Small intestine (tissue), 7 donors: ENCODE results near the gene HPN. TPM values are rescaled to one million over a fixed set of nuclear protein-coding genes. Genes with fewer than 3 reads are reported as not detected.

Experiments used
- DNase-seq, 2 donors: peaks; one replicate each; pipeline versions ENCODE4 v3.0.0 to v3.0.0-alpha.2; 2013
- FAIRE-seq: peaks from 2 replicates; lab custom pipeline; 2012; peaks lifted over from hg19 to GRCh38; lab: Jason Lieb, UNC
- H3K27ac ChIP-seq, 3 donors: one replicate each; pipeline ENCODE4 v1.5.1; 2013; ENCODE audit warnings: low read length in 2 of 3, mild to moderate bottlenecking in 2 of 3, control low read depth in 1 of 3, inconsistent platforms in 1 of 3, low read depth in 1 of 3, moderate library complexity in 1 of 3
- H3K27me3 ChIP-seq, 3 donors: one replicate each; pipeline ENCODE4 v1.6.1; 2013; ENCODE audit warnings: low read length in 3 of 3, inconsistent platforms in 1 of 3; ENCODE audit not compliant: control insufficient read depth in 3 of 3, insufficient read depth in 3 of 3
- H3K36me3 ChIP-seq, 3 donors: one replicate each; pipeline ENCODE4 v1.6.1; 2013; ENCODE audit warnings: low read length in 3 of 3, inconsistent platforms in 1 of 3, low read depth in 1 of 3, mild to moderate bottlenecking in 1 of 3, moderate library complexity in 1 of 3; ENCODE audit not compliant: control insufficient read depth in 3 of 3, insufficient read depth in 2 of 3
- H3K4me1 ChIP-seq, 3 donors: one replicate each; pipeline ENCODE4 v1.6.1; 2013; ENCODE audit warnings: low read length in 2 of 3, inconsistent platforms in 1 of 3, low read depth in 1 of 3, mild to moderate bottlenecking in 1 of 3, moderate library complexity in 1 of 3; ENCODE audit not compliant: control insufficient read depth in 3 of 3, insufficient read depth in 2 of 3
- H3K4me3 ChIP-seq, 3 donors: one replicate each; pipeline ENCODE4 v1.5.1; 2013; ENCODE audit warnings: low read length in 3 of 3, control low read depth in 1 of 3, inconsistent platforms in 1 of 3, low read depth in 1 of 3, mild to moderate bottlenecking in 1 of 3, moderate library complexity in 1 of 3
- H3K9me3 ChIP-seq, 2 donors: one replicate each; pipeline ENCODE4 v1.6.1; 2013; ENCODE audit warnings: low read depth in 1 of 2, low read length in 1 of 2; ENCODE audit not compliant: control insufficient read depth in 2 of 2, insufficient read depth in 1 of 2
- WGBS, 3 donors: extraction: QIAGEN DNeasy Blood & Tissue Kit; methylation state at CpG; one replicate each; pipeline ENCODE4 v1.1.7; 2013; 5-methylcytosine and 5-hydroxymethylcytosine counted together
- polyA plus RNA-seq, 4 donors: library from polyadenylated mRNA; stranded (reverse) in 3 of 4; unstranded in 1 of 4; fragments of 200-250 nt in 3 of 4; fragments of 120-200 nt in 1 of 4; gene quantifications; one replicate each; pipeline versions ENCODE4 v1.2.1 to v1.2.3, GENCODE V29; 2013
- donor health status: healthy with polysubstance abuse.
- donor health status: control.
- donor health status: control.
- donor health status: Bipolar disorder and iron deficiency.
- donor health status: healthy.

The HPN gene
- polyA plus RNA-seq, 4 donors: 1.8 to 481 TPM; not detected in 2

- no peak overlapping the region for H3K4me3 ChIP-seq
- FAIRE-seq (no peak), DNase-seq (no peak)
- no peak overlapping the region for H3K27ac ChIP-seq
- peaks cover 10 to 97% (median 22%) of the 10 kb centered on the region in 3 donors for H3K36me3 ChIP-seq
- no peaks in the 10 kb centered on the region for H3K9me3 ChIP-seq
- H3K4me1 ChIP-seq: no peaks in the 10 kb centered on the region
- 96 to 98% (median 96%) methylated on average over 4 of the region's 4 CpGs for WGBS, 3 donors
- no peaks in the 10 kb centered on the region for H3K27me3 ChIP-seq
These were observed 23.1 kb upstream of the HPN start for GRCh38 chr19:35018379-35018778.

DNA sequence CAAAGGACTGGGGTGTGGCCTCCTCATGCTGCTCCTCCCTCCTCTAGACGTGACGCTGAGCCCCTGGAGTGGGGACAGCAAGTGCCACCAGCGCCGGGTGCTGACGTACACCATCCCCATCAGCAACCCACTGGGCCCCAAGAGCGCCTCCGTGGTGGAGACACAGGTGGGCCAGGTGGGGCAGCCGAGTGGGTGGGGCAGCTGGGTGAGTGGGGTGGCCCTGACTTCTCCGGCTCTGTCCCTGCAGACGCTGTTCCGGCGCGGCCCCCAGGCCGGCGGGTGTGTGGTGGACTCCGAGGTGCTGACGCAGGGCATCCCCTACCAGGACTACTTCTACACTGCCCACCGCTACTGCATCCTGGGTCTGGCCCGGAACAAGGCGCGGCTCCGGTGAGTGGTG, 22.4 kb upstream of the HPN start:
- no peaks in the 10 kb centered on the region for H3K4me1 ChIP-seq
- WGBS, 3 donors: 92 to 95% (median 93%) methylated on average over 18 to 22 of the region's 22 CpGs
- no peak overlapping the region for H3K27ac ChIP-seq
- H3K4me3 ChIP-seq: no peak overlapping the region
- H3K9me3 ChIP-seq: no peaks in the 10 kb centered on the region
- no peak for DNase-seq
- H3K27me3 ChIP-seq: no peaks in the 10 kb centered on the region
- H3K36me3 ChIP-seq: peaks cover 10 to 97% (median 28%) of the 10 kb centered on the region in 3 donors
- FAIRE-seq: no peak

- no peaks in the 10 kb centered on the region for H3K4me1 ChIP-seq
- 91 to 93% (median 92%) methylated on average over 10 of the region's 10 CpGs for WGBS, 3 donors
- no peak overlapping the region for H3K27ac ChIP-seq
- peaks cover 10 to 97% (median 28%) of the 10 kb centered on the region in 3 donors for H3K36me3 ChIP-seq
- DNase-seq (no peak), FAIRE-seq (no peak)
- H3K27me3 ChIP-seq: no peaks in the 10 kb centered on the region
- H3K4me3 ChIP-seq: no peak overlapping the region
- H3K9me3 ChIP-seq: no peaks in the 10 kb centered on the region
These were observed 20.5 kb upstream of the HPN start for GRCh38 chr19:35021016-35021415.

GRCh38 chr19:35021596-35021995, 19.9 kb upstream of the HPN start:
- H3K36me3 ChIP-seq: peaks cover 10 to 97% (median 31%) of the 10 kb centered on the region in 3 donors
- WGBS, 3 donors: 94 to 96% (median 95%) methylated on average over 25 of the region's 25 CpGs
- no peaks in the 10 kb centered on the region for H3K9me3 ChIP-seq
- no peak overlapping the region for H3K27ac ChIP-seq
- no peak overlapping the region for H3K4me3 ChIP-seq
- H3K27me3 ChIP-seq: no peaks in the 10 kb centered on the region
- DNase-seq (no peak), FAIRE-seq (no peak)
- H3K4me1 ChIP-seq: no peaks in the 10 kb centered on the region

DNA sequence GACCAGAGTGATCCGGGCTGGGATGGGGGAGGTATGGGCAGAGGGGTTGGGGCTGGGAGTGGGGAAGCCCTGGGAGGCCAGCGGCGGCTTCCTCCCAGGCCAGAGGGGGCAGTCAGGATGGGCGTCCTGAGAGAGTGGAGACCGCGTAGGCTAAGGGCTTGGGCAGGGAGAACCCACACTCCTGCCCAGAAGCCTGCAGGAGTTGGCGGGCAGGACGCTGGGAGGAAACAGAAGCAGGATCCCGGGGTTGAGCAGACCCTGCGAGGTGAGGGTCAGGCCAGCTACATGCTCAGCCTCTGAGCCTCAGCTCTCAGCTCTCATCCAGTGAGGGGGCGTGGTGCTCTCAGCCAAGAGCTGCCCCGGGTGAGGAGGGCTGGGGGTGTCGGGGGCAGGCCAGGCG, 19.1 kb upstream of the HPN start:
- Histone ChIP-seq H3K27me3 (no peaks in the 10 kb centered on the region), H3K27ac (no peak overlapping the region), H3K36me3 (peaks cover 10 to 98% (median 32%) of the 10 kb centered on the region in 3 donors), H3K4me1 (no peaks in the 10 kb centered on the region), H3K4me3 (no peak overlapping the region), H3K9me3 (no peaks in the 10 kb centered on the region)
- FAIRE-seq (no peak), DNase-seq (no peak)
- 84 to 90% (median 88%) methylated on average over 9 to 14 of the region's 14 CpGs for WGBS, 3 donors

- H3K4me1 ChIP-seq: no peaks in the 10 kb centered on the region
- no peaks in the 10 kb centered on the region for H3K27me3 ChIP-seq
- peaks cover 10 to 98% (median 32%) of the 10 kb centered on the region in 3 donors for H3K36me3 ChIP-seq
- DNase-seq: no peak
- H3K9me3 ChIP-seq: no peaks in the 10 kb centered on the region
- FAIRE-seq: no peak
- 85 to 92% (median 87%) methylated on average over 18 to 19 of the region's 19 CpGs for WGBS, 3 donors
- H3K4me3 ChIP-seq: no peak overlapping the region
- H3K27ac ChIP-seq: no peak overlapping the region
These were observed 18.1 kb upstream of the HPN start for GRCh38 chr19:35023428-35023827.

DNA sequence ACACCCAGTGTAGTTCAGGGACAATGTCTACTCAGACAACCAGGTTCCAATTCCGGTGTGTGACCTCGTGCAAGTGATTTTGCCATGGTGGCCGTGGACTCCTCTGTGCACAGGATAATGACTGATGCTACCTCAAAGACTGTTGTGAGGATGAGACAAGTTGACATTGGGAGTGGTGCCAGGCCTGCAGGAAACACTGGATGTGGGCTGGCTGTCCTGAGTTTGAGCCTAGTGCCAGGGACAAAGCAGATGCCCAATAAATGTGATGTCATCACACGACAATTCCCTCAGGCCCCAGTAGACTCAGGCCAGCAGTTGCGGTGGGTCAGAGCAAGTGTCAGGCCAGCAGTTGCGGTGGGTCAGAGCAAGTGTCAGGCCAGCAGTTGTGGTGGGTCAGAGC, 17.4 kb upstream of the HPN start:
- H3K36me3 ChIP-seq: peaks cover 8 to 92% (median 32%) of the 10 kb centered on the region in 3 donors
- peaks cover 0 to under 1% (median 0%) of the 10 kb centered on the region in 3 donors for H3K27me3 ChIP-seq
- 84 to 88% (median 88%) methylated on average over 6 of the region's 6 CpGs for WGBS, 3 donors
- FAIRE-seq (no peak), DNase-seq (no peak)
- no peaks in the 10 kb centered on the region for H3K9me3 ChIP-seq
- no peak overlapping the region for H3K27ac ChIP-seq
- no peak overlapping the region for H3K4me3 ChIP-seq
- H3K4me1 ChIP-seq: no peaks in the 10 kb centered on the region

- Histone ChIP-seq H3K27ac (no peak overlapping the region), H3K36me3 (peaks cover 8 to 73% (median 24%) of the 10 kb centered on the region in 3 donors), H3K4me3 (no peak overlapping the region), H3K27me3 (peaks cover 0 to 11% (median 6%) of the 10 kb centered on the region in 3 donors), H3K4me1 (peaks cover 0 to 5% (median 3%) of the 10 kb centered on the region in 3 donors), H3K9me3 (no peaks in the 10 kb centered on the region)
- WGBS, 3 donors: 88 to 92% (median 91%) methylated on average over 18 to 21 of the region's 21 CpGs
- DNase-seq (no peak), FAIRE-seq (no peak)
These were observed 15.6 kb upstream of the HPN start for GRCh38 chr19:35025969-35026368.

DNA sequence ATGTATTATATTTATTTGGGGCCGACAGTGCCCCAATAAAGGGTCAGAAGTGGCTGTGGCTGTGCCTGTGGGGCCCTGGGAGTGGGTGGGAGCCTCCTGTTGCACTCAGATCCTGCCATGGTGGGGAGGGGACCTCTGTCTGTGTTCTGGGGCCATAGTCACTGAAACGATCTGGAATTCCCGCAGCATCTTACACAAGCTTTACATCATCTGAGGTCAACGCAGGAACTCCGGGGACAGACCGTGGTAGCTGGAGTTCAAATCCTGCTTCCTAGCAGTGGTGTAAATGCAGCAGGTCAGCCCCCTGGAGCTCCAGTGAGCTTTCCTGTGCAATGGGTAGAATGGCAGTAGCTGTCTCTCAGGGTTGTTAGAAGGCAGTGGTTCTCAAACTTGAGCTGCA, 15.1 kb upstream of the HPN start:
- Histone ChIP-seq H3K4me1 (peaks cover 0 to 5% (median 3%) of the 10 kb centered on the region in 3 donors), H3K36me3 (peaks cover 8 to 68% (median 24%) of the 10 kb centered on the region in 3 donors), H3K4me3 (no peak overlapping the region), H3K27me3 (peaks cover 0 to 15% (median 7%) of the 10 kb centered on the region in 3 donors), H3K27ac (no peak overlapping the region), H3K9me3 (no peaks in the 10 kb centered on the region)
- WGBS, 3 donors: 80 to 92% (median 82%) methylated on average over 6 of the region's 6 CpGs
- FAIRE-seq (no peak), DNase-seq (no peak)
